PC-9 (cell line): ENCODE measurements around the gene UTP14C.

Source experiments
- CTCF ChIP-seq: fragments of 200-600 bp; sonication (generic); conservative IDR thresholded peaks from 2 replicates; pipeline ENCODE4 v1.6.1; 2017; ENCODE audit warnings: mixed run types, antibody characterized with exemption, mild to moderate bottlenecking, moderate library complexity
- EZH2 ChIP-seq: fragments of 200-600 bp; sonication (generic); IDR thresholded peaks from 2 replicates; pipeline ENCODE4 v1.8.0; 2017; ENCODE audit warnings: antibody characterized with exemption, low read depth

GRCh38 chr13:52002361-52002760 lies 22.1 kb upstream of the UTP14C start:
- no peak for TF ChIP-seq CTCF
- no peak for TF ChIP-seq EZH2
